ACC112 (cell line): ENCODE measurements around the gene WDR48.
A peak's percentile ranks its signal among the peaks of the same experiment; 100 is the strongest.

Experiments used
- H2AFZ ChIP-seq: fragments of 200-600 bp; sonication (generic); one replicate; pipeline ENCODE4 v1.6.0; 2017; ENCODE audit warnings: antibody characterized with exemption, low read length; ENCODE audit not compliant: unreplicated experiment
- H3K27ac ChIP-seq: fragments of 200-600 bp; sonication (generic); 2 replicates; pipeline ENCODE4 v1.5.1; 2014; ENCODE audit warnings: low read depth, mild to moderate bottlenecking, antibody characterized with exemption, low read length, moderate library complexity
- H3K27me3 ChIP-seq: fragments of 200-600 bp; sonication (generic); 2 replicates; pipeline ENCODE4 v1.6.1; 2014; ENCODE audit warnings: mild to moderate bottlenecking, antibody characterized with exemption, low read length, moderate library complexity, mixed read lengths; ENCODE audit not compliant: insufficient read depth
- H3K36me3 ChIP-seq: fragments of 200-600 bp; sonication (generic); 2 replicates; pipeline ENCODE4 v1.6.1; 2016; ENCODE audit warnings: mild to moderate bottlenecking, antibody characterized with exemption, low read length, moderate library complexity, mixed read lengths; ENCODE audit not compliant: insufficient read depth
- H3K4me1 ChIP-seq: fragments of 200-600 bp; sonication (generic); one replicate; pipeline ENCODE4 v1.6.1; 2016; ENCODE audit warnings: low read length, mixed read lengths; ENCODE audit not compliant: insufficient read depth, unreplicated experiment, control insufficient read depth
- H3K4me3 ChIP-seq: fragments of 200-600 bp; sonication (generic); 2 replicates; pipeline ENCODE4 v1.5.1; 2014; ENCODE audit warnings: mild to moderate bottlenecking, low read depth, low read length
- H3K79me2 ChIP-seq: fragments of 200-600 bp; sonication (generic); one replicate; pipeline ENCODE4 v1.6.0; 2016; ENCODE audit warnings: low read length; ENCODE audit not compliant: control insufficient read depth, unreplicated experiment, insufficient read depth

Gene WDR48

GRCh38 chr3:39108200-39108710, 56.4 kb downstream of the WDR48 start:
- H3K79me2 ChIP-seq, result peaks cover 36% of the 10 kb centered on the region
- H3K4me3 ChIP-seq, result peak overlapping the region; percentile 92
- H2AFZ ChIP-seq, result peak overlapping the region; percentile 93
- H3K4me1 ChIP-seq, result peaks cover 19% of the 10 kb centered on the region
- H3K27me3 ChIP-seq, result no peaks in the 10 kb centered on the region
- no peaks in the 10 kb centered on the region for H3K36me3 ChIP-seq
- peak overlapping the region; percentile 61; the same call in 1 of the 2 replicates for H3K27ac ChIP-seq

- Histone ChIP-seq H3K4me3 (no peak overlapping the region), H3K36me3 (no peaks in the 10 kb centered on the region), H3K4me1 (peaks cover 19% of the 10 kb centered on the region), H3K27me3 (no peaks in the 10 kb centered on the region), H3K79me2 (peaks cover 29% of the 10 kb centered on the region), H2AFZ (no peak overlapping the region), H3K27ac (no peak overlapping the region)
Observed at GRCh38 chr3:39109086-39109485, 57.3 kb downstream of the WDR48 start.

GRCh38 chr3:39110041-39110639, 58.3 kb downstream of the WDR48 start:
- no peak overlapping the region for H3K27ac ChIP-seq
- peaks cover 19% of the 10 kb centered on the region for H3K4me1 ChIP-seq
- peaks cover 19% of the 10 kb centered on the region for H3K79me2 ChIP-seq
- no peak overlapping the region for H2AFZ ChIP-seq
- H3K36me3 ChIP-seq, result no peaks in the 10 kb centered on the region
- H3K4me3 ChIP-seq, result no peak overlapping the region
- H3K27me3 ChIP-seq, result no peaks in the 10 kb centered on the region

DNA sequence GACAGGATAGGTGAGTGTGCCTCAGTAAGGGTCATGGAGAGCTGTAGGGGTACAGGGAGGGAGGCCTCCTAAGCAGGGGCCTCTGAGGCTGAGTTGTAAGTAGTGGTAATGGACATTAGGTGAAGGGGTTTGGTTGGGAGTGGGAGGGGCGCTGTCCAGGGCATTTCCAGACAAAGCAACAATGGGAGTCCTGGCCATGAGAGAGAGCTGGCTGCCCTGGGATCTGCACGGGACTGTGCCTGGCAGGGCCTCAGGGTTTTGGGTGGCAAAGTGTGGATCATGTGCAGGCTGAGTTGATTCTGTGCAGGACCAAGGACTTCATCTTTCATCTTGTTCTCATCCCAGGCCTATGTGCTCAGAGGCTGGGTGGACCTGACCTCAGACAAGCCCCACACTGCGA, 60.3 kb downstream of the WDR48 start:
- no peaks in the 10 kb centered on the region for H3K36me3 ChIP-seq
- H3K4me3 ChIP-seq, result no peak overlapping the region
- no peak overlapping the region for H3K27ac ChIP-seq
- no peaks in the 10 kb centered on the region for H3K79me2 ChIP-seq
- no peak overlapping the region for H2AFZ ChIP-seq
- peaks cover 7% of the 10 kb centered on the region for H3K4me1 ChIP-seq
- no peaks in the 10 kb centered on the region for H3K27me3 ChIP-seq

DNA sequence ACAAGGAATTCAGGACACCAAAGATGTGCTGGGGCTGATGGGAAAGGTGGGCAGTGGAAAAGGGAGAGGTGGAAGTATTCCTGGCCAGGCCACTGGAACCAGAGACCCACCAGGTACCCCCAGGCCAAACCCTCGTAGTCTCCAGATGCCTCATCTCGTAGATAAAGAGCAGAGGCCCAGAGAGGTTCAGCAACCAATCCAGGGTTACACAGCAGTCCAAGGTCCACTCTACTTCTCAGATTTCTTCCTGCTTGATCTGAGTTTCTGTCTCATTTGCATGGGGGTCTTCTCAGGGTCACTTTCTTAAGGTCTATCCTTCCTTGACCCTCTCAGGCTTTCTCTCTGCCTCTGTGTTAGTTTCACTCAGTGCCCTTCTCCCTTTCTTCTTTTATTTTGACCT, 60.7 kb downstream of the WDR48 start:
- Histone ChIP-seq H2AFZ (no peak overlapping the region), H3K36me3 (no peaks in the 10 kb centered on the region), H3K4me1 (peaks cover 7% of the 10 kb centered on the region), H3K27ac (no peak overlapping the region), H3K27me3 (no peaks in the 10 kb centered on the region), H3K4me3 (no peak overlapping the region), H3K79me2 (no peaks in the 10 kb centered on the region)

GRCh38 chr3:39113291-39113690, 61.5 kb downstream of the WDR48 start:
- H3K36me3 ChIP-seq, result no peaks in the 10 kb centered on the region
- H3K27me3 ChIP-seq, result no peaks in the 10 kb centered on the region
- H3K27ac ChIP-seq, result no peak overlapping the region
- peaks cover 4% of the 10 kb centered on the region for H3K4me1 ChIP-seq
- H2AFZ ChIP-seq, result no peak overlapping the region
- no peaks in the 10 kb centered on the region for H3K79me2 ChIP-seq
- H3K4me3 ChIP-seq, result no peak overlapping the region

DNA sequence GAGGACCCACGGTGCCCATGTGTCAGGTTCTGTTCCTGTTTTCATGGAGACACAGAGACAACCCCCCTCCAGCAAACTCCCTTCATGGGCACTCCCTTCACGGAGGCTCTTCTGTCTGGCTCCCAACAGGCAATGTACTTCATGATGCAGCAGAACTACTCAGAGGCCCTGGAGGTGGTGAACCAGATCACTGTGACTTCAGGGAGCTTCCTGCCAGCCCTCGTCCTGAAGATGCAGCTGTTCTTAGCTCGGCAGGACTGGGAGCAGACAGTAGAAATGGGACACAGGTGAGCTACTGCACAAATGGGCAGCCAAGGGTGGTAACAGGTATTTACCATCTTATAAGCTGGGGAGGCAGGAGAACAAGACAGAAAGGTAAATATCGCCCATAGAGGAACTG, 62.6 kb downstream of the WDR48 start:
- Histone ChIP-seq H3K4me3 (no peak overlapping the region), H3K79me2 (no peaks in the 10 kb centered on the region), H3K36me3 (no peaks in the 10 kb centered on the region), H3K27me3 (no peaks in the 10 kb centered on the region), H3K27ac (no peak overlapping the region), H3K4me1 (no peaks in the 10 kb centered on the region), H2AFZ (no peak overlapping the region)

DNA sequence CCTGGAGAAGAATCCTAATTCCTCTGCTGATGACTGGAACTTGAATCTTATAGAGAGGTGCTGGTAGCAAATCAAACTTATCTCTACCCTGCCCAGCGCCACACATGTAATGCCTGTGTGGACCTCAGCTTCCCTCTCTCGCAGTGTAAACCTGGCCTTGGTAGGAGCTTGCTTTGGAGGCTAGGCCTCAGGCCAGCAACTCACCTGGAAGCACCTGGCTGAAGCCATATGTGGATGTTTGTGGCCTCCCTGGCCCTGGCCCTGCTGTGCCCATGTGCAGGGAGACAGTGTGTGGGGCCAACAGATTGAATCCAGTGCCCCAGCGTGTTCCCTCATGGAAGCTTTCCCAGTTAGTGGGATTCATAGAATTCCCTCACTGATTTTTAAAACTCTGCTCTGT, 64.1 kb downstream of the WDR48 start:
- H3K4me3 ChIP-seq, result no peak overlapping the region
- no peaks in the 10 kb centered on the region for H3K36me3 ChIP-seq
- no peaks in the 10 kb centered on the region for H3K79me2 ChIP-seq
- no peak overlapping the region for H3K27ac ChIP-seq
- no peak overlapping the region for H2AFZ ChIP-seq
- no peaks in the 10 kb centered on the region for H3K27me3 ChIP-seq
- H3K4me1 ChIP-seq, result no peaks in the 10 kb centered on the region

GRCh38 chr3:39118079-39118478, 66.3 kb downstream of the WDR48 start:
- H3K4me1 ChIP-seq, result no peaks in the 10 kb centered on the region
- no peaks in the 10 kb centered on the region for H3K27me3 ChIP-seq
- H2AFZ ChIP-seq, result no peak overlapping the region
- no peak overlapping the region for H3K4me3 ChIP-seq
- H3K36me3 ChIP-seq, result no peaks in the 10 kb centered on the region
- no peak overlapping the region for H3K27ac ChIP-seq
- H3K79me2 ChIP-seq, result no peaks in the 10 kb centered on the region

GRCh38 chr3:39118931-39119660, 67.3 kb downstream of the WDR48 start:
- no peak overlapping the region for H3K27ac ChIP-seq
- H3K79me2 ChIP-seq, result no peaks in the 10 kb centered on the region
- no peaks in the 10 kb centered on the region for H3K4me1 ChIP-seq
- no peaks in the 10 kb centered on the region for H3K27me3 ChIP-seq
- no peak overlapping the region for H2AFZ ChIP-seq
- no peaks in the 10 kb centered on the region for H3K36me3 ChIP-seq
- no peak overlapping the region for H3K4me3 ChIP-seq

- Histone ChIP-seq H3K27ac (no peak overlapping the region), H3K79me2 (no peaks in the 10 kb centered on the region), H3K4me3 (no peak overlapping the region), H2AFZ (no peak overlapping the region), H3K4me1 (peaks cover 12% of the 10 kb centered on the region), H3K27me3 (no peaks in the 10 kb centered on the region), H3K36me3 (no peaks in the 10 kb centered on the region)
Observed at GRCh38 chr3:39121621-39122020, 69.8 kb downstream of the WDR48 start.
